GM18517 (cell line): ENCODE measurements around the gene RSPRY1.
A peak's percentile ranks its signal among the peaks of the same experiment; 100 is the strongest.
"Not testable (repeated sequence)": the region's sequence is repeated elsewhere in the genome, so short reads cannot be mapped to it uniquely, and the experiment has no call there.

Experiments used
- ATAC-seq: cut with Tn5 transposase; IDR thresholded peaks from one replicate; pipeline ENCODE4 v1.9.1; 2021; ENCODE audit warnings: mild to moderate bottlenecking, moderate library complexity; ENCODE audit not compliant: unreplicated experiment

Gene RSPRY1

GRCh38 chr16:57185446-57185944 is 634 bp upstream of the RSPRY1 start:
- peak; percentile 44 for ATAC-seq

DNA sequence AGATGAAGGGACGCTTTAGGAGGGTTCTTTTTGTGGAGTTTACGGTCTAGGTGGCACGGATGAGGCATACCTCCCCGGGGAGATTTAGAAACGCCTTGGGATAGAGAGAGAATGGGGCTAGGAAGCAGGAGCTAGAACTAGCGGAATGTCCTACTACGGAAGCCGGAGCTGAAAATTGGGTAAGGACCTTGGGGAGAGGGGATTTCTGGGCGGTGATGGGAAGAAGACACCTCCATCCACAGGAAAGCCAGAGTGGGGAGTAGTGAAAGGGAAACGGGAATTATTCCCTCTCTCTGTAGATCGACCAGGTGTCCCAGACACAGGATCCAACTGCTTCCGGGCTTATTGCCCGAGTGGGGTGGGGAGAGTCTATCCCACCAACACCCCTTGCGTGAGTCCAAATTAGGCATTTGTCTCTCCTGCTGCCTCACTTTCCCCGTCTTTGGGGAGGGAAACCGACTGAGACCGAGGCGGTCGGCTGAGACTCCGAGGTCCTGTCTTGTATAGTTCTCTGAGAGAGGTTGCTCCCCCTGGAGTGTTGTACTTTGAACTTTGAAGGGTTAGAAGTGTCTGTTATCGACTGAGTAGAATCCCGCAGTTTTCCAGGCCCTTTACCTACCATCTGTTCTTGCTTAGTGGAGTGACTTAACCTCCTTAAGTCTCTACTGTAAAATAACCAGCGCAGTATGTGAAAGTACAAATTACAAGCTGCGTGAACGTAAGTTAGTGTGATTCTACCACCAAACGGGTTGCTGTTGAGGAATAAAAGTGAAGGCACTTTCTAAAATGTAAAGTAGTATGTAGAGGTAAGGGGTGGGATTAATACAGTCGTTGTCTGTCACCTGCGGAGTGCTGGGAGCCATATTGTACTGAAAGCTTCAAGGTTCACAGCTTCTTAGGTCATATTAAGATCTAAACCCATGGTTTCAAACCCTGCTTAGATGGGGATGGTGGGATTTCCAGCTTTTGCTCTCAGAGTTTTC is 1.0 kb downstream of the RSPRY1 start:
- no peak for ATAC-seq

- not testable (repeated sequence) for ATAC-seq
These were observed 2.0 kb downstream of the RSPRY1 start for GRCh38 chr16:57187902-57188710.

DNA sequence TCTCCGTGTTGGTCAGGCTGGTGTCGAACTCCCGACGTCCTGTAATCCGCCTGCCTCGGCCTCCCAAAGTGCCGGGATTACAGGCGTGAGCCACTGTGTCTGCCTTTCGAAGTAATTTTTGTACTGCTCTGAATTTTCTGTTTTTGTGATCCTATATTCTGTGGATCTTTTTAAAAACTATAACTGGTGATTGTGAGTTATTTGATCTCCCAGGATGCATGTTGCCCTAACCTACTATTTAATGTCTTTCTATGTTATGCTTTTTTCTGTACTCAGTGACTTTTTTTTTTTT is 2.5 kb downstream of the RSPRY1 start:
- ATAC-seq: no peak

DNA sequence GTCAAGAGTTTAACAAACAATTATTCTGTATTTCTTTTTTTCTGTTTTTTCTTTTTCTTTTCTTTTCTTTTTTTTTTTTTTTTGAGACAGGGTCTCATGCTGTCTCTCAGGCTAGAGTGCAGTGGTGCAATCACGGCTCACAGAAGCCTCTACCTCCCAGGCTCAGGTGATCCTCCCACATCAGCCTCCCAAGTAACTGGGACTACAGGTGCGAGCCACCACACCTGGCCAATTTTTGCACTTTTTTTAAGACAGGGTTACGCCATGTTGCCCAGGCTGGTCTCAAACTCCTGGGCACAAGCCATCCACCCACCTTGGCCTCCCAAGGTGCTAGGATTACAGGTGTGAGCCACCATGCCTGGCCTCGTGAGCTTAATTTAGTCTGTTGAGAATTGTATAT is 3.4 kb downstream of the RSPRY1 start:
- not testable (repeated sequence) for ATAC-seq

- ATAC-seq: no peak
These were observed 4.0 kb downstream of the RSPRY1 start for GRCh38 chr16:57190136-57190535.

GRCh38 chr16:57191056-57191571 is 5.0 kb downstream of the RSPRY1 start:
- no peak for ATAC-seq

GRCh38 chr16:57192146-57192545 is 6.0 kb downstream of the RSPRY1 start:
- no peak for ATAC-seq

GRCh38 chr16:57192720-57193486 is 6.8 kb downstream of the RSPRY1 start:
- no peak for ATAC-seq

DNA sequence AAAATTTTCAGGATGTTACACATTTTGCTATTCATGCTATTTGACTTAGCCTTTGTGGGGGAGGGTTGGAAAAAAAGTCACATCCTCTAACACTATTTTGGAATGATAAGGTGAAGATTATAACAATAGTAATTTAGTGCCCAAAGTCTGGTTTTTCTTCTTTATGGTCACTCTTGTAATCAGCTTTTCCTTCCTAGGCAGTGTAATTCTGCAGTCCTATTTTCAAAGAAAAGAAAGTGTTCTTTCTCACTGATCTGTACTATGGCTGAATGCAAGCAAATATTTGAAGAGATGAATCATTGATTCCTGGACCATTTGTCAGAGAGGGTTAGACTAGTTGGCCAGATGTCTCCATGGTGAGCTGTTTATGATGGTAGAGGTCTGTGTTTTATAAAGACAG is 8.4 kb downstream of the RSPRY1 start:
- no peak for ATAC-seq

DNA sequence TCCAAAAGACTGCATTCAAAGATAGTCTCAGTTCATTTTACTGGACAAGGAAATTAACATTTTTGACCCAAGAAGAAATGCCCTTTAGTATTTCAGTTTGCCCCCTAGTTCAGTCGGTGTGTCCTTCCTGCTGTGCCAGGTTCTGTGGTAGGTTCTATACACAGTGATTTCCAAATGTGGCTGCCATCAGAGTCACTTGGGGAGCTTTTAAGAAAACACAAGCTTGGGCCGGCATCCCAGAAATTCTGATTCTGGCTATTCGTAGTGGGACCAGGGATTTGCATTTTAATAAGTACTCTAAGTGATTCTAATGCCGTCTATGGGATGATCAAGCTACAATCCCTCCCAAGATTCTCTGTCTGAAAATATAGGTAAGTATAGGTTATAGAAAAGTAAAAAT is 10.2 kb downstream of the RSPRY1 start:
- ATAC-seq: no peak

- no peak for ATAC-seq
These were observed 10.6 kb downstream of the RSPRY1 start for GRCh38 chr16:57196753-57197152.

DNA sequence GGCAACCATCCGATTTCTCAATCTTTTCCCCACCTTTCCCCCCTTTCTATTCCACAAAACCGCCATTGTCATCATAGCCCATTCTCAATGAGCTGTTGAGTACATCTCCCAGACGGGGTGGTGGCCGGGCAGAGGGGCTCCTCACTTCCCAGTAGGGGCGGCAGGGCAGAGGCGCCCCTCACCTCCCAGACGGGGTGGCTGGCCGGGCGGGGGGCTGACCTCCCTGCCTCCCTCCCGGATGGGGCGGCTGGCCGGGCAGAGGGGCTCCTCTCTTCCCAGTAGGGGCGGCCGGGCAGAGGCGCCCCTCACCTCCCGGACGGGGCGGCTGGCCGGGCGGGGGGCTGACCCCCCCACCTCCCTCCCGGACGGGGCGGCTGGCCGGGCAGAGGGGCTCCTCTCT is 14.2 kb downstream of the RSPRY1 start:
- not testable (repeated sequence) for ATAC-seq

- not testable (repeated sequence) for ATAC-seq
These were observed 14.8 kb downstream of the RSPRY1 start for GRCh38 chr16:57200926-57201325.

- no peak for ATAC-seq
These were observed 16.2 kb downstream of the RSPRY1 start for GRCh38 chr16:57202095-57202886.

- no peak for ATAC-seq
These were observed 17.3 kb downstream of the RSPRY1 start for GRCh38 chr16:57203451-57203850.

DNA sequence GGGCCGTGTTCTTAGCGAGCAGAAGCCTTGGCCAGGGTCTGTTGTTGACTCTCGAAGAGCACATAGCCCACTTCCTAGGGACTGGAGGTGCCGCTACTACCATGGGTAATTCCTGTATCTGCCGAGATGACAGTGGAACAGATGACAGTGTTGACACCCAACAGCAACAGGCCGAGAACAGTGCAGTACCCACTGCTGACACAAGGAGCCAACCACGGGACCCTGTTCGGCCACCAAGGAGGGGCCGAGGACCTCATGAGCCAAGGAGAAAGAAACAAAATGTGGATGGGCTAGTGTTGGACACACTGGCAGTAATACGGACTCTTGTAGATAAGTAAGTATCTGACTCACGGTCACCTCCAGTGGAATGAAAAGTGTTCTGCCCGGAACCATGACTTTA is 18.5 kb downstream of the RSPRY1 start:
- no peak for ATAC-seq

- no peak for ATAC-seq
These were observed 22.8 kb downstream of the RSPRY1 start for GRCh38 chr16:57208926-57209325.

DNA sequence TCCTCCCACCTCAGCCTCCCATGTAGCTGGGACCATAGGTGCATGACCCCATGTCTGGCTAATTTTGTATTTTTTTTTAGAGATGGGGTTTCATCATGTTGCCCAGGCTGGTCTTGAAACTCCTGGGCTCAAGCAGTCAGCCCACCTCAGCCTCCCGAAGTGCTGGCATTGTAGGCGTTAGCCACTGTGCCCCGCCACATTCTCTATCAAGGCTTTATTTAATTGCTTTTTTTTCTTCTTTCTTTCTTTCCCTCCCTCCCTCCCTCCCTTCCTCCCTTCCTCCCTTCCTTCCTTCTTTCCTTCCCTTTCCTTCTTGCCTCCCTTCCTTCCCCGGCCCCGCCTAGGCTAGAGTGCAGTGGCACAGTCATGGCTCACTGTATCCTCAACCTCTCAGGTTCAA is 23.7 kb downstream of the RSPRY1 start:
- ATAC-seq: no peak

GRCh38 chr16:57213462-57213861 is 27.3 kb downstream of the RSPRY1 start:
- ATAC-seq: no peak
